Endometrial microvascular endothelial cells (primary cell): ENCODE data around the gene TNFAIP8. TPM values are rescaled to one million over a fixed set of nuclear protein-coding genes. Genes with fewer than 3 reads are reported as not detected.
"Not testable (repeated sequence)": the region's sequence is repeated elsewhere in the genome, so short reads cannot be mapped to it uniquely, and the experiment has no call there.

ENCODE experiments used
- in situ Hi-C: cut with HindIII; loops from 2 replicates; pipeline ENCODE4 v1.10.0; 2017; ENCODE audit warnings: low sequenced_read_pairs, low pct_unique_long_range_greater_than_20kb; ENCODE audit errors: inconsistent ontology term
- total RNA-seq: library from RNA; depleted of rRNA; stranded (reverse); fragments of >200 nt; gene quantifications from one replicate; pipeline ENCODE4 v1.2.3, GENCODE V29; 2015; ENCODE audit errors: inconsistent ontology term

The TNFAIP8 gene
- total RNA-seq, 1 donor from 2014 or later, result 6.9 TPM

- in situ Hi-C loops, result no loop called here
These were observed 79.8 kb downstream of the TNFAIP8 start for GRCh38 chr5:119435436-119436132.

GRCh38 chr5:119437785-119438586 is 82.2 kb downstream of the TNFAIP8 start:
- in situ Hi-C loops, result not testable (repeated sequence)

GRCh38 chr5:119438587-119438917 is 82.7 kb downstream of the TNFAIP8 start:
- in situ Hi-C loops, result not testable (repeated sequence)

- in situ Hi-C loops, result no loop called here
These were observed 83.4 kb downstream of the TNFAIP8 start for GRCh38 chr5:119439140-119439631.

GRCh38 chr5:119439632-119440031 is 83.8 kb downstream of the TNFAIP8 start:
- in situ Hi-C loops, result not testable (repeated sequence)

- in situ Hi-C loops, result not testable (repeated sequence)
These were observed 88.8 kb downstream of the TNFAIP8 start for GRCh38 chr5:119444643-119445042.

GRCh38 chr5:119445544-119445943 is 89.7 kb downstream of the TNFAIP8 start:
- in situ Hi-C loops, result no loop called here

Other genes with a start within 250 kb of the TNFAIP8 start
- gene HSD17B4, start 96.5 kb downstream of the TNFAIP8 start, total RNA-seq, result 103 TPM